Thymus (tissue), 11 donors: ENCODE results near the gene ITPRIP. TPM values are rescaled to one million over a fixed set of nuclear protein-coding genes. Genes with fewer than 3 reads are reported as not detected.

Source experiments
- DNase-seq, 9 donors: peaks; one replicate each; pipeline ENCODE4 v3.0.0-alpha.2; 2013; ENCODE audit warnings: low spot score in 9 of 9, low read depth in 6 of 9, missing footprints in 1 of 9
- H3K27ac ChIP-seq, 2 donors: one replicate each; pipeline ENCODE4 v1.5.1; 2013; ENCODE audit warnings: control low read depth in 1 of 2, low read depth in 1 of 2, low read length in 1 of 2, mild to moderate bottlenecking in 1 of 2, moderate library complexity in 1 of 2
- H3K27me3 ChIP-seq, 2 donors: one replicate each; pipeline ENCODE4 v1.5.1; 2013; ENCODE audit warnings: low read length in 1 of 2; ENCODE audit not compliant: control insufficient read depth in 2 of 2, insufficient read depth in 1 of 2
- H3K36me3 ChIP-seq, 2 donors: one replicate each; pipeline ENCODE4 v1.5.1; 2013; ENCODE audit warnings: low read length in 1 of 2, mild to moderate bottlenecking in 1 of 2, moderate library complexity in 1 of 2; ENCODE audit not compliant: control insufficient read depth in 2 of 2, insufficient read depth in 2 of 2
- H3K4me1 ChIP-seq, 2 donors: one replicate each; pipeline ENCODE4 v1.5.1; 2013; ENCODE audit warnings: low read length in 2 of 2; ENCODE audit not compliant: control insufficient read depth in 2 of 2, insufficient read depth in 2 of 2
- H3K4me3 ChIP-seq, 2 donors: one replicate each; pipeline ENCODE4 v1.5.1; 2013; ENCODE audit warnings: low read length in 2 of 2, control low read depth in 1 of 2, mild to moderate bottlenecking in 1 of 2
- H3K9me3 ChIP-seq, 2 donors: one replicate each; pipeline ENCODE4 v1.5.1; 2013; ENCODE audit warnings: low read length in 1 of 2, mild to moderate bottlenecking in 1 of 2; ENCODE audit not compliant: control insufficient read depth in 2 of 2, insufficient read depth in 1 of 2
- WGBS: extraction: QIAGEN DNeasy Blood & Tissue Kit; methylation state at CpG from one replicate; pipeline ENCODE4 v1.1.7; 2013; 5-methylcytosine and 5-hydroxymethylcytosine counted together
- polyA plus RNA-seq: library from polyadenylated mRNA; stranded (reverse); fragments of 200-250 nt; gene quantifications from one replicate; pipeline ENCODE4 v1.2.3, GENCODE V29; 2013
- total RNA-seq: library from RNA; stranded (reverse); fragments of 120-200 nt; gene quantifications from one replicate; pipeline ENCODE4 v1.2.4, GENCODE V29; 2013
- donor health status: healthy.

The ITPRIP gene
- total and polyA plus RNA-seq, 2 donors: 7.4 to 13.6 TPM

- peaks cover 0 to 8% of the 10 kb centered on the region in 2 donors for H3K27me3 ChIP-seq
- no peak for DNase-seq
- no peak overlapping the region for H3K27ac ChIP-seq
- no peaks in the 10 kb centered on the region for H3K4me1 ChIP-seq
- 84% methylated on average over 8 of the region's 8 CpGs for WGBS
- H3K9me3 ChIP-seq: no peaks in the 10 kb centered on the region
- no peak overlapping the region for H3K4me3 ChIP-seq
- no peaks in the 10 kb centered on the region for H3K36me3 ChIP-seq
Measured at GRCh38 chr10:104367904-104368303, 29.6 kb upstream of the ITPRIP start.

- Histone ChIP-seq H3K36me3 (no peaks in the 10 kb centered on the region), H3K27ac (no peak overlapping the region), H3K4me1 (no peaks in the 10 kb centered on the region), H3K4me3 (no peak overlapping the region), H3K27me3 (peaks cover 4 to 9% of the 10 kb centered on the region in 2 donors), H3K9me3 (no peaks in the 10 kb centered on the region)
- WGBS: 79% methylated on average over 2 of the region's 2 CpGs
- DNase-seq: no peak
Measured at GRCh38 chr10:104359811-104360210, 21.5 kb upstream of the ITPRIP start.

- Histone ChIP-seq H3K27me3 (peaks cover 7 to 19% of the 10 kb centered on the region in 2 donors), H3K9me3 (peaks cover 0 to 4% of the 10 kb centered on the region in 2 donors), H3K36me3 (no peaks in the 10 kb centered on the region), H3K27ac (no peak within 1 kb of the TSS), H3K4me1 (peaks cover 11 to 18% of the 10 kb centered on the region in 2 donors), H3K4me3 (peak within 1 kb of the TSS; percentile 17 to 34)
- DNase-seq: peak; percentile 83 to 95 (median 88)
- 3% methylated on average over 43 of the region's 43 CpGs for WGBS
Measured at GRCh38 chr10:104353325-104354048, 15.2 kb upstream of the ITPRIP start, which contains the start of gene CFAP58. CFAP58 (plus strand) TSS chr10:104353833; CDS start chr10:104353898, 65 bp downstream.

- WGBS: 100% methylated on average over 1 of the region's 1 CpG
- H3K9me3 ChIP-seq: peaks cover 0 to 4% of the 10 kb centered on the region in 2 donors
- H3K36me3 ChIP-seq: no peaks in the 10 kb centered on the region
- peaks cover 11 to 18% of the 10 kb centered on the region in 2 donors for H3K4me1 ChIP-seq
- H3K27me3 ChIP-seq: peaks cover 7 to 19% of the 10 kb centered on the region in 2 donors
- no peak overlapping the region for H3K4me3 ChIP-seq
- no peak for DNase-seq
- no peak overlapping the region for H3K27ac ChIP-seq
Measured at GRCh38 chr10:104351919-104352318, 13.7 kb upstream of the ITPRIP start.

- H3K27ac ChIP-seq: no peak overlapping the region
- WGBS: 63% methylated on average over 2 of the region's 2 CpGs
- H3K4me1 ChIP-seq: peaks cover 11 to 21% of the 10 kb centered on the region in 2 donors
- no peaks in the 10 kb centered on the region for H3K36me3 ChIP-seq
- H3K27me3 ChIP-seq: peaks cover 7 to 19% of the 10 kb centered on the region in 2 donors
- H3K4me3 ChIP-seq: no peak overlapping the region
- no peak for DNase-seq
- peaks cover 0 to 4% of the 10 kb centered on the region in 2 donors for H3K9me3 ChIP-seq
Measured at GRCh38 chr10:104351061-104351702, 12.9 kb upstream of the ITPRIP start.

- peak in 3 of 9 donors; percentile 59 to 86 (median 73) for DNase-seq
- WGBS: 40% methylated on average over 6 of the region's 6 CpGs
- Histone ChIP-seq H3K4me1 (peaks cover 11 to 25% of the 10 kb centered on the region in 2 donors), H3K27ac (no peak overlapping the region), H3K4me3 (no peak overlapping the region), H3K9me3 (peaks cover 0 to 4% of the 10 kb centered on the region in 2 donors), H3K36me3 (no peaks in the 10 kb centered on the region), H3K27me3 (peaks cover 6 to 16% of the 10 kb centered on the region in 2 donors)
Measured at GRCh38 chr10:104350127-104350635, 11.9 kb upstream of the ITPRIP start.

GRCh38 chr10:104349623-104350126, 11.4 kb upstream of the ITPRIP start:
- DNase-seq: no peak
- H3K27ac ChIP-seq: peak overlapping the region in 1 of 2 donors; percentile 58
- 64% methylated on average over 5 of the region's 5 CpGs for WGBS
- H3K4me1 ChIP-seq: peaks cover 11 to 25% of the 10 kb centered on the region in 2 donors
- H3K4me3 ChIP-seq: no peak overlapping the region
- no peaks in the 10 kb centered on the region for H3K36me3 ChIP-seq
- H3K9me3 ChIP-seq: peaks cover 0 to 4% of the 10 kb centered on the region in 2 donors
- peaks cover 3 to 11% of the 10 kb centered on the region in 2 donors for H3K27me3 ChIP-seq

- H3K36me3 ChIP-seq: no peaks in the 10 kb centered on the region
- 94% methylated on average over 2 of the region's 2 CpGs for WGBS
- H3K4me1 ChIP-seq: peaks cover 9 to 20% of the 10 kb centered on the region in 2 donors
- peaks cover 0 to 4% of the 10 kb centered on the region in 2 donors for H3K9me3 ChIP-seq
- DNase-seq: no peak
- H3K27ac ChIP-seq: no peak overlapping the region
- no peak overlapping the region for H3K4me3 ChIP-seq
- peaks cover 0 to under 1% of the 10 kb centered on the region in 2 donors for H3K27me3 ChIP-seq
Measured at GRCh38 chr10:104348601-104349000, 10.3 kb upstream of the ITPRIP start.
